Measurements from ENCODE around the gene PBX4.
"Not testable (repeated sequence)": the region's sequence is repeated elsewhere in the genome, so short reads cannot be mapped to it uniquely, and the experiment has no call there.

Gene PBX4

DNA sequence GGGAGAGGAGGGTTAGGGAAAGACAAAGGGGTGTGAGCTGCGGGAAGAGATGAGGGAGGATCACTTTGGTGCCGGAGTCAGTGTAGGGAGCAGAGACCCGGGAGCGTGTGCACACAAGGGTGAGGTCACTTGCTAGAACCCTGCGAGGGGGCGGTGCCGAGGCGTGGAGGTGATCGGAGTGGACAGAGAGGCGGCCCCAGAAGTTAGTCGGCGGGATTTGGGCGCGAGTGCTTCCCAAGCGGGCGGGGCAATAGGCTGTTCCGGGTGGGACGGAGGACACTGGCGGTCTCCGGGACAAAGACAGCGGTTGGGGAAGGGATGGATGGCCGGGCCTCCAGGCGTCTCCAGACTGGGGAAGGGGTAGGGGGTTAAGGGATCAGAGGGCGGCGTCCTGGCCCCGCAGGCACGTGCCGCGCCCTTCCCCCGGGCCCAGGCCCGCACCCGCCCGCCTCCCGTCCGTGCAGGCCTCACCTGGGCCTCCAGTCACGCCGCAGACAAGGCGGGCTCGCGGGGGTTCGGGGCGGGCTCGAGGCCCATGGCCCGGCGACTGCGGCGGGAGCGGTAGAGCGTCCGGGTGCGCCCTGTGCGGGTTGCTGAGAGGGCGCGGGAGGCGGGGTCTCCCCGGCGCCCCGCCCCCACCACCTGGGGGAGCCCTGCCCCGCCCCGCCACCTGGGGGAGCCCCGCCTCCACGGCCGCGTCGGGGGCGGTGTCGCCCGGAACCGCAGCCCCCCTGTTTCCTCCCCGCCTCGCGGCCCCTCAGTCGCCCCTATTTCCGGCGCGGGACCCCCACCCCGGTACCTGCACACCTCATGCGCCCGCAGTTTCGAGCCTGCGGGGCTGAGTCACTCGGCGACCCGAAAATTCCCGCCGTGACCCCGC lies 9.4 kb upstream of the PBX4 start, which contains the start of gene LPAR2:
Gene LPAR2, minus strand, starts transcription at position 600 of the 880 bp plus-strand sequence. CDS start 945 bp downstream, outside the sequence.
- peak; percentile 75 for DNase-seq

DNA sequence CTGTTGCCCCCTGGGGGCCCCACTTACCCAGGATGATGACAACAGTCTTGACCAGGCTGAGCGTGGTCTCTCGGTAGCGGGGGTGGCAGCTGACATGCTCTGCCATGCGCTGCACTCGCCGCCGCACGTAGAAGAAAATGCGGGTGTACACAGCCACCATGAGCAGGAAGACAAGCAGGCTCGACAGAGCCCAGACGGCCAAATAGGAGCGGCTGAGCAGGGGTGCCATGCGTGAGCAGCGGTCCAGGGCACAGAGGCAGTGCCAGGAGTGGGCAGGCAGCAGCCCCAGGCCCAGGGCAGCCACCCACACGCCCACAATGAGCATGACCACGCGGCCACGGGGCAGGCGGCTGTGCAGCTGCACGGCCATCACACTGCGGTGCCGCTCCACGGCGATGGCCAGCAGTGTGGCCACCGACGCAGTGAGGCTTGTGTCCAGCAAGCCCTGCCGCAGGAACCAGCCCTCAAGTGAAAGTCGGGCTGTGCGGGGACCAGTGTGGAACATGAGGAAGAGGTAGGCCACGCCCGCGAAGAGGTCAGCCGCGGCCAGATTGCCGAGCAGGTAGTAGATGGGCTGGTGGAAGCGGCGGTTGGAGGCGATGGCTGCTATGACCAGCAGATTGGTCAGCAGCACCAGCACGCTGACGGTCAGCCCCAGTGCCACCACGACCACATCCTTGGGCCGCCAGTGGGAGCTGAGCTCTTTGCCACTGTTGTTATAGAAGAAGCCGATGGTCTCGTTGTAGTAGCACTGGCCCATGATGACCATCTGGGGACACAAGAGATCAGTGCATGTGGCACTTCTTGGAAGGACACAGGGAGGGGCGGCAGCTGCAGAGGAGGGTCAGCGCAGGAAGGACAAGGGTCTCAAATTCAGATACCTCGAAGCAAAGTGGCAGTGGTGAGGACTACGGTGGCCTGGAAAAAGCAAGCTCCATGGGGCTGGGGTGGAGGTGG lies 8.3 kb upstream of the PBX4 start:
- DNase-seq, result no peak

DNA sequence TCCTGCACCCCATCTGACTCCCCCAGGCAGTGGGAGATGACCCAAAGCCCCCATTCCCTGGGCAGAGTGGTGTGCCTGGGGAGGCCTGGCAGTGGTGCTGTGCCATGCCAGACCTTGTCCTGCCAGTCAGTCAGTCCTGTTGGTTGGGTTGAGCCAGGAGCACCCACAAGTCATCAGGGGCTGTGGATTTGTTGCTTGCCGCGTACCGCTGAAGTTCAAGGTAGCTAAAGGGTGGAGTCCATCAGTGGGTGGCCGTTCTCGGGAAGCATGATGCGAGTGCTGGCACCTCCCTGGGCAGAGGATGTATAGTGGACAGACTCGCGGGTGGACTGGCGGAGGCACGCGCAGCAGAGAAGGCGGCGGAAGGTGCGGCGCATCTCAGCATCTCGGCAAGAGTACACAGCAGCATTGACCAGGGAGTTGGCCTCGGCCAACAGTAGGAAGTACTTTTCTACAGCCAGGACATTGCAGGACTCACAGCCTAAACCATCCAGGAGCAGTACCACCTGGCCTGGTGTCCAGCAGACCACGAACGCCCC lies 5.6 kb upstream of the PBX4 start:
- no peak for DNase-seq

DNA sequence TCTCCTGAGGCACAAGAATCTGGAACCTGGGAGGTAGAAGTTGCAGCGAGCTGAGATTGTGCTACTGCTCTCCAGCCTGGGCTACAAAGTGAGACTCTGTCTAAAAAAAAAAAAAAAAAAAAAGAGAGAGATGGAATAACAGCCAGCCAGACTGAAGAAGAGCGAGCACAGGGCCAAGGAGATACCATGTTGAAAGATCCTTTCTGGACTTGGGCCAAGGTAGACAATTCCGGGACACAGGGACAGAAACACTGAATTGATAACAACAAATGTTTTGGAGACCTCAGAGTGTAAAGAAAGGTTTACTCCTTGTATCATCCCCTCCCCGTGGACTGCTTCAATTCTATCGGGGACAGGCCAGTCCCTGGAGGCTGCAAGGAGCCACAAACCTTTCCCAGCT lies 4.9 kb upstream of the PBX4 start:
- no peak for DNase-seq

DNA sequence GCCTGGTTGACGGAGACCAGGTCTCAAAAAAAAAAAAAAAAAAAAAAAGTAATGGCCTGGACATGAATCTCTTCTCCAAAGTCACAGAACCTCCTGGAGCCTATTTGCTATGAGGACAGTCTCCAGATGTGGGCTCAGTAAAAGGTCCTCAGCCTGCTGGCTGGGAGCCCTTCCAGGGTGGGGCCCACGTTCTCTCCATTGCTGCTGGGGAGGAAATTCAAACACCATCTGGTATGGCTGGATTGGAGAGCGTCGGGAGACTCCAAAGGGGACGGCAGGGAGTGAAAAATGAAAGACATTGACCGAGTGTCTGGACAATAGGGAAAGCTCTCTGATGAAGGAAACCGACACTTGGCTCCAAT lies 1.3 kb upstream of the PBX4 start:
- no peak for DNase-seq

DNA sequence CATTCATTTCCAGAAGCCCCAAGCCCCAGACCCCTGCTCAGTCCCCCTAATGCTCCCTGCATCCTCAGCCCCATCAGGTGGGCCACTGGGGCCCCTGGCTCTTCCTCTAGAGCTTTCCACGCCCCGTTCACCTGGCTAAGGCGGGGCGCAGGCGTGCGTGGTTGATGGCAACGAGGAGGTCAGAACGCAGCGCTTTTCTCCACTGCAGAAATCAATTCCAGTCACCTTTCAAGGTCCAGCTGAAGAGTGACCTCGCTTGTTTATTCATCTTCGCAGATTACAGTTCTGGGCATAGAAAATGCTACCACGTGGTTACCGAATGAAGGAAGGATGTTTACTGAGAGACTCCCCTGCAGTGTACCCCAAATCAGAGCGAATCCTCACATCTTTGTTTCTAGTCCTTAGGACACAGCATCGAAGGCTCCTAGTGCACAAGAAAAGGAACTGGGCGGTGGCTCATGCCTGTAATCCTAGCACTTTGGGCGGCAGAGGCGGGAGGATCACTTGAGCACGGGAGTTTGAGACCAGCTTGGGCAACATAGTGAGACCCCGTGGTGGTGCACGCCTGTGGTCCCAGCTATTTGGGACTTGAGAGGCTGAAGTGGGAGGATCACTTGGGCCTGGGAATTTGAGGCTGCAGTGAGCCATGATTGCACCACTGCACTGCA lies 828 bp upstream of the PBX4 start:
- no peak for DNase-seq

DNA sequence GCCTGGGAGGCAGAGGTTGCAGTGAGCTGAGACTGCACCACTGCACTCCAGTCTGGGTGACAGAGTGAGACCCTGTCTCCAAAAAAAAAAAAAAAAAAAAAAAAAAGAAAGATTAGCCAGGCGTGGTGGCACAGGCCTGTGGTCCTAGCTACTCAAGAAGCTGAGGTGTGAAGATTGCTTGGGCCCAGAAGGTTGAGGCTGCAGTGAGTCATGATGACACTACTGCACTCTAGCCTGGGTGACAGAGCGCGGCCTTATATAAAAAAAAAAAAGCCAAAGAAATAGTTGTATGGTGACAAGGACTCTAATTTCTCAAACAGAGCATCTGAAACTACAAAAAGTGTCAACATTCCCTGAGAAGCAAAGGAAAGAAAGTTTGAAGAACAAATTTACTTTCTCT lies 3.4 kb downstream of the PBX4 start:
- DNase-seq, result no peak

DNA sequence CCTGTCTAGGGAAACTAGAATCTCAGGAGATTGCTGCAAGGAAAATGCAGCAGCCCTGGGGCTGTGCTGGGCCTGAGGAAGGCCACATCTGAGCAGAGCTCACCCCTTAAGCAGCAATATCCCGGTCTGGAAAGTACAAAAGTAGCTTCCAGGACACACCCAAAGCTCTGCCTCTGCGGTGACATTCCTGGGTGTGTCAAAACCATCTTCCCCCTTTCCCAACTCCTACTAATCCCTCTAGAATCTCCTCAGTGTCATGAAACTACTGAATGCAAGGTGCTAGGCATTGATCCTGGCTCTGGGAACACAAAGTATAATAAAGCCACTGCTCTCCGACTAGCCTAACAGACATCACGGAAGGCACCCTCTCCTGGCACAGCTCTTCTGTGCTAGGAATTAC lies 5.0 kb downstream of the PBX4 start:
- no peak for DNase-seq

DNA sequence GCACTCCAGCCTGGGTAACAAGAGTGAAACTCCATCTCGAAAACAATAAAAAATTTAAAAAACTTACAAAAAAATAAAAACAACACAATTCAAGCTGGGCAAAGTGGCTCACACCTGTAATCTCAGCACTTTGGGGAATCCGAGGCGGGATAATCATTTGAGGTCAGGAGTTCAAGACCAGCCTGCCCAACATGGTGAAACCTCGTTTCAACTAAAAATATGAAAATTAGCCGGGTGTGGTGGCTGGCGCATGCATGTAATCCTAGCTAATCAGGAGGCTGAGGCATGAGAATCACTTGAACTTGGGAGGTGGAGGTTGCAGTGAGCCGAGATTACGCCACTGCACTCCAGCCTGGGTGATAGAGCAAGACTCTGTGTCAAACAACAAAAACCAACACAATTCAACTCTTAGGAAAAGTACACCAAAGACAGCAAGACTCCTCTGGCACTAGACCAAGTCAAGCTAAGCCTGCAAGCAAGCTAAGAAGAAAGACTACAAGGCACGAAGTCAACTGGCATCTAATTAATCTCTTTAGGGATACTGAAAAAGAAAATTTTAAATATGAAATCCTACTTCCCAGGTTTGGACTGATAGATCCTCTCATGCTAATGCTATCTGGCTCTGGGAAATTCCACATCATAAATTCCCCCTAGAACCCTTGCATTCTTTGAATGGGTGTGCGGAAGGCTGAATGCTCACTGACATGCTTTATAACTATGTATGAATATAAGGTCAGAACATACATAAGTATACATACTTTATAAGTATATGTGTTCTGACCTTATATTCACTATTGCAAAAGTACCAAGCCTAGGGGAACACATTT lies 7.9 kb downstream of the PBX4 start:
- no peak for DNase-seq

DNA sequence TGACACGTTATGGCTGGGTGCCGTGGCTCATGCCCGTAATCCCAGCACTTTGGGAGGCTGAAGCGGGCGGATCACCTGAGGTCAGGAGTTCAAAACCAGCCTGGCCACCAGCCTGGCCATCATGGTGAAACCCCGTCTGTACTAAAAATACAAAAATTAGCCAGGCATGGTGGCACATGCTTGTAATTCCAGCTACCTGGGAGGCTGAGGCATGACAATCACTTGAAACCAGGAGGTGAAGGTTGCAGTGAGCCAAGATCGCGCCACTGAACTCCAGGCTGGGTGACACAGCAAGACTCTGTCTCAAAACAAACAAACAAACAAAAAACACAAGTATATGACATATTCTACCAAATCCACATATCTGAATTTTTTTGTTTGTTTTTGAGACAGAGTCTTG lies 11.8 kb downstream of the PBX4 start:
- DNase-seq, result not testable (repeated sequence)

DNA sequence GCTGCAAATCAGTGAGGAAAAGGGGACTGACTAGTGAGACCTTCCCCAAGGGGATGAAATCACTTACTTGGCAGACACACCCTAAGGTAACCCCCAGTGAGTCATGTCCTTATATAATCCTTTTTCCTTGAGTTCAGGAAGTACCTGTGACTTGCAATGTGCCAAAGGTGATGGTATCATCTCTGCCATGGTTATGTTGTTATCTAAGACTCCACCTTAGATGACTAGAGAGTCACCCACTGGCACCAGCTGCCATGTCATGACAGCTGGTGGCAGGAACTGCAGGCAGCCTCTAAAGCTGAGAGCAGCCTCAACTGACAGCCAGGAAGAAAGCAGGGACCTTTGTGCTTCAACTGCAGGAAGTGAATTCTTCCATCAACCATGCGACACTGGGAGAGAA lies 12.5 kb downstream of the PBX4 start:
- no peak for DNase-seq

DNA sequence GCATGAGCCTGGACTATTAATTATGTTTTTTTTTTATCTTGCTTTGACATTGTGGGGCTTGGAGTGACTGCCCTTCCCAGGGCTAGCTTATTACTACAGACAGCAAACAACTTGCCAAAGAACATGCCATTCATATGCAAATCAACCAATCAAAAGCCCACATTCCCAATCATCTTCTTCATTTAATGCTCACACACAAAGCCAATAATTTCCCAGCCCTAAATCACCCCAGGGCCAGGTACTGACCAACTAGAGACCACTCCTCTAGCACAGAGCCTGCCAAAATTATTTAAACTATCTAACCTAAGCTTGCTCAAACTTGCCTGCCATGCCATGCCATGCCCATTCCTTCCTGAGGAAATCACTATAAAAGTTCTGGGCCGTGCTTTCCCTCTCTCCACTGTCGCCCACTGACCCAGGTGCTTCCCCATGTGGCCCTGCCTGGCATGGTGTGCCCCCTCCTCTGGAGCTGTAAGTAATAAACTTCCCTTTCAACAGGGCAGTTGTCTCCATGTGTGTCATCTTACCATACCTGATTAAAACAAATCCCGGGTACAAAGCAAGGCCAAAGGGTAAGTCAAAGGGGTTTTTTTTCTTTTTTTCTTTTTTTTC lies 15.7 kb downstream of the PBX4 start:
- DNase-seq, result no peak

DNA sequence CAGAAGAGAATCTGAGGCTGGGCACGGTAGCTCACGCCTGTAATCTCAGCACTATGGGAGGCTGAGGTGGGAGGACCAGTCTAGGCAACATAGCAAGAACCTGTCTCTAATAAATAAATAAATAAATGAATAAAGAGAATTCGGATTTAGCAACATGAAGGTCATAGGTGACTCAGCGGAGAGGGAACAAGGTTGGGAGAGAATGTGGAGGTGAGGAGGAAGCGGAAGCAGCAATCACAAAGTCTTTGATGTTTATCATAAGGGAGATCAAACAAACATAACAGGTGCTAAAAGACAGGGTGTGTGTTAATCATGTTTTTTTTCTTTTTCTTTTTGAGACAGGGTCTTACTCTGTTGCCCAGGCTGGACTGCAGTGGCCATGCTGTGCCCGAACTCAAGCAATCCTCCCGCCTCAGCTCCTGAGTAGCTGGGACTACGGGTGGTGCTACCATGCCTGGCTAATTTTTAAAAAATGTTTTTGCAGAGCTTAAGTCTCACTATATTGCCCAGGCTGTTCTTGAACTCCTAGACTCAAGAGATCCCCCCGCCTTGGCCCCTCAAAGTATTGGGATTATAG lies 16.3 kb downstream of the PBX4 start:
- DNase-seq, result no peak

DNA sequence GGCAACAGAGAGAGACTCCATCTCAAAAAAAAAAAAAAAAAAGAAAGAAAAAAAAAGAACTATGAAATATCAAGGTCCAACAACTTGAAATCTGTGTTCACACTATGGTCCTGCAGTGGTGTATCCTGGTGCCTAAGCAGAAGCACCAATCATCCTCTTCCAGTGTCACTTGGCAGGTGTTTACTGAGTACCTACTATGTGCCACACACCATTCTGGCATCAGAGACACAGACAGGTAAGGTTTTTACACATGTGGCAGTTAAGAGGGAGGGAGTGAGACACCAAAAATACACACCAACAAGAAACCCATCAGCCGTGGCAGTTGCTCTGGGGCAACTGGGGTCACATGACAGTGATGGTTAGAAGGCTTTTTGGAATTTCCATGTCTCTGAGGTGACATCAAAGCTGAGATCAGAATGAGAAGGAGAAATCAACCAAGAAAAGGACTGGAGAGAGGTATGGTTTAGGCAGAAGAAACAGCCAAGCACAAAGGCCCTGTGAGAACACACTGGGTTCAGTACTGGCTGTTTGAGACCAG lies 17.6 kb downstream of the PBX4 start:
- no peak for DNase-seq

DNA sequence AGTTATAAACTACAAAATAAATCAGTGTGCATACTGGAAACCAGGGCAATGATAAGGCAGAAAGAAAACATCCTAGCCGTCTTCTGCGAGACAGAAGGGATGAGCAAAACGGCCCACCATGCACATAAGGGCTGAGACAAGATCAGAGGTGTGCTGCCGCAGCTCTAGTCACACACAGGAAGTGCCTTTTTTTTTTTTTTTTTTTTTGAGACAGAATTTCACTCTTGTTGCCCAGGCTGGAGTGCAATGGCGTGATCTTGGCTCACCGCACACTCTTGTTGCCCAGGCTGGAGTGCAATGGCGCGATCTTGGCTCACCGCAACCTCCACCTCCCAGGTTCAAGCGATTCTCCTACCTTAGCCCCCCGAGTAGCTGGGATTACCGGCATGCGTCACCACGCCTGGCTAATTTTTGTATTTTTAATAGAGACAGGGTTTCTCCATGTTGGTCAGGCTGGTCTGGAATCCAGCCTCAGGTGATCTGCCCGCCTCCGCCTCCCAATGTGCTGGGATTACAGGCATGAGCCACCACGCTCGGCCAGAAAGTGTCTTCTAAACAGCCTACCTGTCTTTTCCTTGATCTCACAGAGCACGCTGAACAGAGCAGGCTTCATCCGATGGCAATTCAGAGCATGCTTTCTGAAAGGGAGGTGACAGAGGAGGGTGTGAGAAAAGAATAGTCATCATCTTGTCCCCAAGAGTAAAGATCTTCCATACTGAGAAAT lies 19.6 kb downstream of the PBX4 start:
- not testable (repeated sequence) for DNase-seq

DNA sequence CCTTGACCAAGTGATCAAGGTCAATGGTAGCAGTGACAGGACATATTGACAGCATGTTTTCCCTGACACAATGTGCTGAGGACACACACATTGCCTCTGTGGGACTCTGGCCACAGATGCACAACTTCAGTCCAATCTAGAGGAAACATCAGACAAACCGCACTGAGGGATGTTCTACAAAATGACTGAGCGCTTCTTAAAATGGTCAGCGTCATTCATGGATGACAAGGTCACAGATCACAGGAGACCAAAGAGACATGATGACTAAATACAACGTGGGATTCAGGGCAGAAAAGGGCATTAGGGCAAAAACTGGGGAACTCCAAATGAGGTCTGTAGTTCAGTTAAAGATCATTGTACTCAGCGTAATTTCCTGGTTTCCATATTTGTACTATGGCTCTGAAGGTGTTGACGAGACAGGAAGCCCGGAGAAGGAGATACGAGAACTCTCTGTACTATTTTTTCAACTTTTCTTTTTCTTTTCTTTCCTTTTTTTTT lies 20.6 kb downstream of the PBX4 start:
- no peak for DNase-seq

DNA sequence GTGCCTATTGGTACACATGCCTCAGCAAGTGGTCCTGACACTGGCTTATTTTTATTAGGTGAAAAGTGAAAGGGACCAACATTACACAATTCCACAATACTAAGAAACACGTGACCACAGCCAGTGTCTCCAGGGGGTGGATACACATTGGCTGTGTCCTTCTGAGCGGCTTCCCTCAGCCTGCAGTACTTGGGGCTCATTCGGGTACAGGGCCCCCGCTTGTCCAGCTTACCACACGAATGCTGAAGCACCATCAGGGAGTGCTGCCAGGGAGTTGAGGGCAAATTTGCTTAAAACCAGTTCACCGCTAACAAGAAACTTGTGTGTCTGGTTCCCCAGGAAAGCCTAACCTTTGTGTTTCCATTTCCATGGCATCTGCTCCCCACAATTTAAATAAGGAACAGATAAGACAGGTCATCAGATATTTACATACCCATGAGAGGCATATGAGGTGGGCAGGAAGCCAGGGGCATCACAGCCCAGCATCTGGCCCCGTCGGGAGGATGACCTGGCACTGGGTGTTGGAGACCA lies 23.3 kb downstream of the PBX4 start:
- DNase-seq, result no peak

DNA sequence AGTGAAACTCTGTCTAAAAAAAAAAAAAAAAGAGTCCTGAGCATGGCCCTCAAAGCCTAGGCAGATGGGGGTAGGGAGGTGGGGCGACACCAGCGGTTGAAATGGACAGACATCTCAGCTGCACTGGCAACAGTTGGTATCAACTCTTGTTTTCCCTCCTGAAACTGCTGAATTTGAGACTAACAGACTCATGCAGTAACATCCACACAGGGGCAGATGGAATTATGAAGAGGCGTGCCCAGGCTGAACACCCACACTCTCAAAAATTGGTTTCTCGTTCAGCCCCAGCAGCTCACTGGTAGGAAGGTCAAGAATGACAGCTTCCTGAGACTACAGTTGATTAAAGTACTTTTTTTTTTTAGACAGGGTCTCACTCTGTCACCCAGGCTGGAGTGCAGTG lies 24.1 kb downstream of the PBX4 start:
- no peak for DNase-seq

DNA sequence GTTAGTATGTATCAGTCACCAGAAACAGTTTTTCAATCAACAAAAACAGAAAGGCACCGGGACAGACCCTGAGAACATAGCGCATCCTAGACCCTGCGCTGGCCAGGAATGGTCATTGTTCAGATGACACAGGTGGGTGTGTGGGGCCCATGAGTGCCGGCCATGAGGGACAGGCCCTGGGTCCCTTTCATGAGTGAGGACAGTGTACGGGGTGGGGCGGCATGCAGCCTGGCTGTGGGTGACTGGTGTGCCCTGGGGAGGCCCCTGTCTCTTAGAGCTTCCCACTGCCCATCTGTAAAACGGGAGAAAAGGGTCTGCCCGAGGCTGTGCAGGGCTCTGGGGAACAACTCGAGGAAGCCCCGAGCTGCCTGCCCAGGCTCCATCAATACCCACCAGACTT lies 25.8 kb downstream of the PBX4 start:
- no peak for DNase-seq
